OCI-LY3 (cell line): Measurements from ENCODE around the gene PAQR3.

ENCODE experiments used
- CTCF ChIP-seq: fragments of 200-600, 300-600 bp; sonication (generic); IDR thresholded peaks from 2 replicates; pipeline ENCODE4 v1.5.1; 2014; ENCODE audit warnings: antibody characterized with exemption, low read length, low read depth
- EZH2phosphoT487 ChIP-seq: fragments of 200-600 bp; shearing (Covaris generic); IDR thresholded peaks from 2 replicates; pipeline ENCODE4 v1.6.1; 2018; ENCODE audit warnings: antibody characterized with exemption, mixed run types, low read depth

GRCh38 chr4:78864405-78865024 is 74.7 kb downstream of the PAQR3 start:
- TF ChIP-seq CTCF, result peak; percentile 81
- TF ChIP-seq EZH2phosphoT487, result no peak
